Mesodermal cell (in vitro differentiated cells): Measurements from ENCODE around the gene DST.

ENCODE experiments used
- H3K27ac ChIP-seq: 2 replicates; pipeline ENCODE4 v1.7.0; 2013; ENCODE audit warnings: mild to moderate bottlenecking, low read depth, low read length, moderate library complexity; ENCODE audit not compliant: severe bottlenecking
- H3K36me3 ChIP-seq: 2 replicates; pipeline ENCODE4 v1.7.1; 2013; ENCODE audit warnings: mild to moderate bottlenecking, low read length, moderate library complexity; ENCODE audit not compliant: control insufficient read depth, insufficient read depth
- H3K4me1 ChIP-seq: one replicate; pipeline ENCODE4 v1.7.1; 2013; ENCODE audit warnings: mild to moderate bottlenecking, low read length; ENCODE audit not compliant: insufficient read depth, control insufficient read depth, poor library complexity, severe bottlenecking
- H3K4me3 ChIP-seq: 2 replicates; pipeline ENCODE4 v1.7.0; 2013; ENCODE audit warnings: low read length, control low read depth, mild to moderate bottlenecking; ENCODE audit not compliant: insufficient read depth, poor library complexity, severe bottlenecking; ENCODE audit errors: extremely low read depth
- H3K9me3 ChIP-seq: 2 replicates; pipeline ENCODE4 v1.7.1; 2013; ENCODE audit warnings: mild to moderate bottlenecking, low read length, moderate library complexity; ENCODE audit not compliant: control insufficient read depth
- WGBS, 2 experiments: methylation state at CpG; one replicate each; pipeline ENCODE4 v1.1.5; 2013; ENCODE audit warnings: missing lambda C conversion rate in 2 of 2; ENCODE audit not compliant: insufficient coverage in 2 of 2; 5-methylcytosine and 5-hydroxymethylcytosine counted together

The DST gene

DNA sequence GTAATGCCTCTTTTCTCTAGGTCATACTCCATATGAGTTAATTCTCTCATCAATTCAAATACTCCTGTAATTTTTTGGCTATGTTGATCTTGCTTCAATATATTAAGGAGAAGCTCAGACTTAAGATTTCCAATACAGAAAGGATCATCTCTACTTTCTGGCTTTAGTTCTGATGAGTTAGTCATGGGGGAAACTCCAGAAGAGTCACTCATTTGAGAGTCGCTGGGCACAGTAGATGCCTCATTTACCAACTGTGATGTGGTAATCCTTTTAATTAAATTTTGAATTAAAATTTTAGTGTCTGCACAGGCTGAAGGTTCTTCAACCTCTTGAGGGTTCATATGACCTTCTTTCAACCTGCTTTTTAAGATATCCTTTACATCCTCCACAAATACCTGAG, 38.5 kb downstream of the DST start:
- whole genome bisulfite sequencing, 2 experiments, result 86% methylated on average over 1 of the region's 1 CpG; no CpG with 5 or more reads in 1 of the 2 experiments
- H3K36me3 ChIP-seq, result peaks cover 78% of the 10 kb centered on the region

DNA sequence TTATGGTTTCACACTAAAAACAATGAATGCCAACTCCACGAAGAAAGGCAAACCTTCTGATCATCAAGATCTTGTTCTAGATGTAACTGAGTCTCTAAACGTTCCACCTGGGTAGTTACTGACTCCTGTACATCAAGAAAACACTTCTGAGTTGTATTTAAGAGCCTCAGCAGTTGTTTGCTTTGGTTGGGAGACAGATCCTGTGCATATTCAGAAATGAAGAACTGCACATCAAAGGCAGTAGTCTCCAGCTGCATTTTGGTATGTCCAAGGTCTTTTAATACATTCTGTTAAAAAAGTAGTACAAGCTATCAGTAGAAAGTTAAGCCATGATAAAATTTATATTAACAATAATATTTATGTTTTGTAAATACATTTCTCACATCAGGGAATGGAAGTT, 41.3 kb downstream of the DST start:
- H3K36me3 ChIP-seq, result peaks cover 72% of the 10 kb centered on the region
- WGBS, 2 experiments, result 81 to 93% methylated on average over 2 of the region's 2 CpGs
- no peaks in the 10 kb centered on the region for H3K9me3 ChIP-seq
- H3K27ac ChIP-seq, result no peak overlapping the region
- H3K4me1 ChIP-seq, result no peaks in the 10 kb centered on the region
- H3K4me3 ChIP-seq, result no peak overlapping the region

More for the DNA sequence above, 38.5 kb downstream of the DST start:
- Histone ChIP-seq H3K27ac (no peak overlapping the region), H3K9me3 (no peaks in the 10 kb centered on the region), H3K4me3 (no peak overlapping the region), H3K4me1 (no peaks in the 10 kb centered on the region)

GRCh38 chr6:56595490-56596122, 47.1 kb downstream of the DST start:
- 33 to 87% methylated on average over 2 to 3 of the region's 6 CpGs for WGBS, 2 experiments
- H3K36me3 ChIP-seq, result peaks cover 67% of the 10 kb centered on the region

DNA sequence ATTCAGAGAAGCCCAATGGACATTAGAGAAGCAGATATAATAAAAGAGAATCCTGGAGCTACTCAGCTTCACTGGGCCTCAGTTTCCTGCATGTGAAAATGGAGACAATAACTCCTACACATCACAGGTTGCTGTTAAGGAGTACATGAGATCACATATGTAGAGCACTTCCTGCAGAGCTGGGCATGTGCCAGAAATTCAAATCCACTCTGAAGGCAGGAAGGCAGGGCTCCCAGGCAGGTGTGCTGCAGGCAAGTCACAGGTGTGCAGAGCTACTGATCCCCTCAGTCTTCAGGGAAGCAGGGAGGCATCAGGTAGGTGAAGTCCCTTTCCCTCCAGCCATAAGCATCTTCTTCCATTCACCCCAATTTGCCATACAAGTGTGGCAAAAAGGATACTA, 48.0 kb downstream of the DST start:
- peaks cover 63% of the 10 kb centered on the region for H3K36me3 ChIP-seq
- no peaks in the 10 kb centered on the region for H3K4me1 ChIP-seq
- H3K27ac ChIP-seq, result no peak overlapping the region
- no peak overlapping the region for H3K4me3 ChIP-seq
- no peaks in the 10 kb centered on the region for H3K9me3 ChIP-seq

More at GRCh38 chr6:56595490-56596122, 47.1 kb downstream of the DST start:
- no peaks in the 10 kb centered on the region for H3K4me1 ChIP-seq
- H3K9me3 ChIP-seq, result no peaks in the 10 kb centered on the region
- H3K27ac ChIP-seq, result no peak overlapping the region
- H3K4me3 ChIP-seq, result no peak overlapping the region

DNA sequence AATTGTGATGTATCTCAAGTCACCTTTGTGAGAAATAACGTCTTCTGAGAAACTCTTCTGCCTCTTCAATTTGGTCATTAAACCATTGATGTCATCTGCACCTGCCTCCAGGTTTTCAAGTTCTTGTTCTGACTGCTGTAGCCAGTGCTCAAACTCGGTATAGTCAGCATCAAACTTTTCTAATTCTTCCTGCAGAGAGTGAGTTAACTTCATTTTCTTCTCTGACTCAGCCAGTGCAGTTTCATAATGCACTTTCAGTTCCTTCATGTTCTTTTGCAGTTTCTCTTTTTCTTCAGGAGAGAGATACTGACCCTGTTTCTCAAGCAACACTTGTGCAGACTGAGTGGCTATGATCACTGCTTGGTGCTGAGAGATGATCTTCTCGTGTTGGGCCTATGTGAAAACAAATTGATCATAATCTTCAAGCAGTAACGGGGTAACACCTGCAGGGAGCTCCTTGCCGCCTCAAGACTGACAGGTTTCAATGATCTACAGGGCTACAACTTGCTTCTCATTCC, 48.8 kb downstream of the DST start:
- Histone ChIP-seq H3K36me3 (peaks cover 64% of the 10 kb centered on the region), H3K9me3 (no peaks in the 10 kb centered on the region), H3K4me1 (no peaks in the 10 kb centered on the region), H3K27ac (no peak overlapping the region), H3K4me3 (no peak overlapping the region)
- WGBS, 2 experiments, result 81 to 95% methylated on average over 5 of the region's 5 CpGs

- 86% methylated on average over 1 of the region's 3 CpGs; no CpG with 5 or more reads in 1 of the 2 experiments for WGBS, 2 experiments
- no peak overlapping the region for H3K4me3 ChIP-seq
- H3K4me1 ChIP-seq, result no peaks in the 10 kb centered on the region
- no peak overlapping the region for H3K27ac ChIP-seq
- peaks cover 23% of the 10 kb centered on the region for H3K36me3 ChIP-seq
- H3K9me3 ChIP-seq, result no peaks in the 10 kb centered on the region
Observed at GRCh38 chr6:56582236-56582635, 60.5 kb downstream of the DST start.

DNA sequence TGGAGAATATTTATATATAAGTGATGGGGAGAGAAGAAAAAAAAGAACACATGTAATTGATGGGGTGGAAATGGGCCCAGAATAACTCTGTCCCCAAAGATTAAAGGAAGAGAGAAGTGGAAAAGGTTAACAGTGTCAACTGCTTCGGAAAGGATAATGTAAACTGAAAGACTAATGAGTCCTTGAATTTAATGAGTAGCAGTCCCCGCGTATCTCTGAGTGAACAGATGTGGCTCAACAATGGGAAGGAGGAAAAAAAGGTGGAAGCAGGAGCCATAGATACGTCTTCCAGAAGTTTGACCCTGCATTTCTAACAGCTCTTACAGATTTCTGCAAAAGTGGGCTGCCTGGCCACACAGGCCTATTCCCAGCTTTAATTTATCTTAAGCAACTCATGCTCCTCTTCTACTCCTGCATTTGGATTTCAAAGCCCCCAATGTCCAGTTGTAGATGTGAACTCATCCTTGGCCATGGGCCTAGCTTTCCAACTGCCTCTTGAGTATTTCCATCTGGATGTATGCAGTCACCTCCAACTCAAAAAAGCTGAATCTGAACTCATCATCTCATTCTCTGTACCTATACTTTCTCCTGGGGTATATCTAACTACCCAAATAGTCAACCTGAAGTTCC, 61.3 kb downstream of the DST start:
- Histone ChIP-seq H3K9me3 (no peaks in the 10 kb centered on the region), H3K4me1 (no peaks in the 10 kb centered on the region), H3K36me3 (peaks cover 28% of the 10 kb centered on the region), H3K27ac (no peak overlapping the region), H3K4me3 (no peak overlapping the region)
- WGBS, 2 experiments, result 73 to 92% methylated on average over 3 to 4 of the region's 4 CpGs

GRCh38 chr6:56580271-56580670, 62.4 kb downstream of the DST start:
- Histone ChIP-seq H3K36me3 (peaks cover 36% of the 10 kb centered on the region), H3K4me3 (no peak overlapping the region), H3K4me1 (no peaks in the 10 kb centered on the region), H3K9me3 (no peaks in the 10 kb centered on the region), H3K27ac (no peak overlapping the region)
- 95 to 98% methylated on average over 5 of the region's 5 CpGs for WGBS, 2 experiments

DNA sequence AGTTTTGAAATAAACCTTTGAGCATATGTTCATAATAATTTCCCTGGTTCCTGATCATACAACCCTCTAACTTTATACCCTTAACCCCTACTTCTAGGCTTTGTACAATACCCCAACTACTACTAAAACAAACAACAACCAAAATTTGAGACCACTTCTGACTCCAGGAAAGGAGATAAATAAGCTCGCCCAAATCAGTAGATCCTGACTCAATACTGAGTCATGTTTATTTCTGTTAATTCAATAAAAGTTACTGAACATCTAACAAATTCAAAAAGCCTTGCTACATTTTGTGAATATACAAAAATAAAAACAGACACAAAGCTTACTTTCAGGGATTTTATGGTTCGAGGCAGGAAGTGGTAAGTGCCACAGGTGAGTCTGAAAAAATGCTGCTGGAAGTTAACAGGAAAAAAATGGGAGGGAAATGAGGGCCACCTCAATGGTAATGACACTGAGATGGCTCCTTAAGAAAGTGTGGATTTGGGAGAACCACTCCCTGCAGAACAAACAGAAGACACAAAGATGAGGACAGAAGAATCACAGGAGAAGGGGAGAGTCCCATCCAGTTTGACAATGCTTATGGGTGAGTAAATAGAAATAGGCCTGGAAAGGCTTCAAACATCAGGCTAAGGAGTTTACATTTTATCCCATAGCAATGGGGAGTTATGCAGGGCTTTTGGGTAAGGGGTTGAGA, 63.4 kb downstream of the DST start:
- no peaks in the 10 kb centered on the region for H3K9me3 ChIP-seq
- 83 to 100% methylated on average over 1 of the region's 2 CpGs for WGBS, 2 experiments
- no peaks in the 10 kb centered on the region for H3K4me1 ChIP-seq
- no peak overlapping the region for H3K4me3 ChIP-seq
- peaks cover 36% of the 10 kb centered on the region for H3K36me3 ChIP-seq
- H3K27ac ChIP-seq, result no peak overlapping the region

GRCh38 chr6:56575736-56576135, 67.0 kb downstream of the DST start:
- no peaks in the 10 kb centered on the region for H3K4me1 ChIP-seq
- no peak overlapping the region for H3K27ac ChIP-seq
- no peak overlapping the region for H3K4me3 ChIP-seq
- H3K36me3 ChIP-seq, result peaks cover 49% of the 10 kb centered on the region
- H3K9me3 ChIP-seq, result no peaks in the 10 kb centered on the region
- 75 to 92% methylated on average over 3 of the region's 3 CpGs for WGBS, 2 experiments
